ENCODE measurements around the gene SPINK1. TPM values are rescaled to one million over a fixed set of nuclear protein-coding genes. Genes with fewer than 3 reads are reported as not detected.

The SPINK1 gene
- total RNA-seq, 2 experiments from 2014 or later = not detected

- Mint-ChIP-seq H3K4me3 (no peak overlapping the region), H3K9me3 (no peaks in the 10 kb centered on the region), H3K4me1 (no peaks in the 10 kb centered on the region), H3K36me3 (no peaks in the 10 kb centered on the region), H3K27ac (no peak overlapping the region), H3K27me3 (no peaks in the 10 kb centered on the region)
- no peak for DNase-seq
Observed at GRCh38 chr5:147859962-147860640, 28.6 kb upstream of the SPINK1 start.

GRCh38 chr5:147858565-147858964 lies 27.1 kb upstream of the SPINK1 start:
- H3K4me1 Mint-ChIP-seq = no peaks in the 10 kb centered on the region
- no peak overlapping the region for H3K4me3 Mint-ChIP-seq
- no peak overlapping the region for H3K27ac Mint-ChIP-seq
- H3K27me3 Mint-ChIP-seq = peaks cover 5% of the 10 kb centered on the region
- no peaks in the 10 kb centered on the region for H3K36me3 Mint-ChIP-seq
- DNase-seq = no peak
- no peaks in the 10 kb centered on the region for H3K9me3 Mint-ChIP-seq

- DNase-seq = peak; percentile 6
- H3K9me3 Mint-ChIP-seq = no peaks in the 10 kb centered on the region
- no peaks in the 10 kb centered on the region for H3K4me1 Mint-ChIP-seq
- H3K27me3 Mint-ChIP-seq = peaks cover 5% of the 10 kb centered on the region
- H3K27ac Mint-ChIP-seq = no peak overlapping the region
- no peaks in the 10 kb centered on the region for H3K36me3 Mint-ChIP-seq
- no peak overlapping the region for H3K4me3 Mint-ChIP-seq
Observed at GRCh38 chr5:147857302-147858129, 26.0 kb upstream of the SPINK1 start.

GRCh38 chr5:147856801-147857200 lies 25.3 kb upstream of the SPINK1 start:
- Mint-ChIP-seq H3K4me1 (no peaks in the 10 kb centered on the region), H3K9me3 (no peaks in the 10 kb centered on the region), H3K27me3 (peaks cover 5% of the 10 kb centered on the region), H3K4me3 (no peak overlapping the region), H3K27ac (no peak overlapping the region), H3K36me3 (no peaks in the 10 kb centered on the region)
- no peak for DNase-seq

GRCh38 chr5:147855774-147856069 lies 24.3 kb upstream of the SPINK1 start:
- no peaks in the 10 kb centered on the region for H3K36me3 Mint-ChIP-seq
- H3K27me3 Mint-ChIP-seq = peaks cover 5% of the 10 kb centered on the region
- no peak overlapping the region for H3K27ac Mint-ChIP-seq
- H3K4me1 Mint-ChIP-seq = no peaks in the 10 kb centered on the region
- no peak overlapping the region for H3K4me3 Mint-ChIP-seq
- no peak for DNase-seq
- no peaks in the 10 kb centered on the region for H3K9me3 Mint-ChIP-seq

GRCh38 chr5:147854894-147855773 lies 23.7 kb upstream of the SPINK1 start:
- DNase-seq = no peak
- no peaks in the 10 kb centered on the region for H3K36me3 Mint-ChIP-seq
- H3K27ac Mint-ChIP-seq = no peak overlapping the region

GRCh38 chr5:147854331-147854730 lies 22.9 kb upstream of the SPINK1 start:
- no peaks in the 10 kb centered on the region for H3K36me3 Mint-ChIP-seq
- no peak overlapping the region for H3K4me3 Mint-ChIP-seq

More at GRCh38 chr5:147854894-147855773, 23.7 kb upstream of the SPINK1 start:
- Mint-ChIP-seq H3K4me3 (no peak overlapping the region), H3K9me3 (no peaks in the 10 kb centered on the region), H3K27me3 (peaks cover 5% of the 10 kb centered on the region), H3K4me1 (no peaks in the 10 kb centered on the region)

GRCh38 chr5:147853372-147853987 lies 22.0 kb upstream of the SPINK1 start:
- Mint-ChIP-seq H3K36me3 (no peaks in the 10 kb centered on the region), H3K4me1 (no peaks in the 10 kb centered on the region), H3K9me3 (no peaks in the 10 kb centered on the region), H3K4me3 (no peak overlapping the region), H3K27me3 (peaks cover 18% of the 10 kb centered on the region), H3K27ac (no peak overlapping the region)
- DNase-seq = no peak

More at GRCh38 chr5:147854331-147854730, 22.9 kb upstream of the SPINK1 start:
- Mint-ChIP-seq H3K4me1 (no peaks in the 10 kb centered on the region), H3K9me3 (no peaks in the 10 kb centered on the region), H3K27me3 (peaks cover 9% of the 10 kb centered on the region), H3K27ac (no peak overlapping the region)
- no peak for DNase-seq

GRCh38 chr5:147852365-147852764 lies 20.9 kb upstream of the SPINK1 start:
- Mint-ChIP-seq H3K9me3 (no peaks in the 10 kb centered on the region), H3K4me1 (no peaks in the 10 kb centered on the region), H3K4me3 (no peak overlapping the region), H3K27ac (no peak overlapping the region), H3K27me3 (peaks cover 21% of the 10 kb centered on the region), H3K36me3 (no peaks in the 10 kb centered on the region)
- DNase-seq = no peak

- no peaks in the 10 kb centered on the region for H3K4me1 Mint-ChIP-seq
- peaks cover 21% of the 10 kb centered on the region for H3K27me3 Mint-ChIP-seq
- no peak for DNase-seq
- no peaks in the 10 kb centered on the region for H3K9me3 Mint-ChIP-seq
- no peak overlapping the region for H3K4me3 Mint-ChIP-seq
- no peaks in the 10 kb centered on the region for H3K36me3 Mint-ChIP-seq
- H3K27ac Mint-ChIP-seq = no peak overlapping the region
Observed at GRCh38 chr5:147851578-147851977, 20.1 kb upstream of the SPINK1 start.

GRCh38 chr5:147849226-147849625 lies 17.8 kb upstream of the SPINK1 start:
- Mint-ChIP-seq H3K4me3 (no peak overlapping the region), H3K36me3 (no peaks in the 10 kb centered on the region), H3K4me1 (no peaks in the 10 kb centered on the region)

GRCh38 chr5:147845618-147846017 lies 14.1 kb upstream of the SPINK1 start:
- DNase-seq = no peak
- no peaks in the 10 kb centered on the region for H3K4me1 Mint-ChIP-seq
- H3K27me3 Mint-ChIP-seq = peaks cover 16% of the 10 kb centered on the region
- no peaks in the 10 kb centered on the region for H3K36me3 Mint-ChIP-seq
- no peak overlapping the region for H3K4me3 Mint-ChIP-seq
- H3K27ac Mint-ChIP-seq = no peak overlapping the region
- no peaks in the 10 kb centered on the region for H3K9me3 Mint-ChIP-seq

More at GRCh38 chr5:147849226-147849625, 17.8 kb upstream of the SPINK1 start:
- no peak overlapping the region for H3K27ac Mint-ChIP-seq
- no peak for DNase-seq
- H3K9me3 Mint-ChIP-seq = no peaks in the 10 kb centered on the region
- peaks cover 17% of the 10 kb centered on the region for H3K27me3 Mint-ChIP-seq

- H3K27ac Mint-ChIP-seq = no peak overlapping the region
- no peak for DNase-seq
- no peak overlapping the region for H3K4me3 Mint-ChIP-seq
- no peaks in the 10 kb centered on the region for H3K9me3 Mint-ChIP-seq
- peaks cover 16% of the 10 kb centered on the region for H3K27me3 Mint-ChIP-seq
- H3K36me3 Mint-ChIP-seq = no peaks in the 10 kb centered on the region
- no peaks in the 10 kb centered on the region for H3K4me1 Mint-ChIP-seq
Observed at GRCh38 chr5:147844846-147845245, 13.4 kb upstream of the SPINK1 start.

GRCh38 chr5:147842869-147843268 lies 11.4 kb upstream of the SPINK1 start:
- no peak overlapping the region for H3K27ac Mint-ChIP-seq
- H3K27me3 Mint-ChIP-seq = no peaks in the 10 kb centered on the region
- DNase-seq = no peak
- no peaks in the 10 kb centered on the region for H3K9me3 Mint-ChIP-seq
- H3K36me3 Mint-ChIP-seq = no peaks in the 10 kb centered on the region
- H3K4me1 Mint-ChIP-seq = no peaks in the 10 kb centered on the region
- no peak overlapping the region for H3K4me3 Mint-ChIP-seq

- Mint-ChIP-seq H3K4me3 (no peak overlapping the region), H3K4me1 (no peaks in the 10 kb centered on the region), H3K27me3 (no peaks in the 10 kb centered on the region), H3K36me3 (no peaks in the 10 kb centered on the region), H3K27ac (no peak overlapping the region), H3K9me3 (no peaks in the 10 kb centered on the region)
- no peak for DNase-seq
Observed at GRCh38 chr5:147836439-147836838, 5.0 kb upstream of the SPINK1 start.
